Mesendoderm (in vitro differentiated cells): ENCODE results near the gene GRB10.
"Not testable (repeated sequence)": the region's sequence is repeated elsewhere in the genome, so short reads cannot be mapped to it uniquely, and the experiment has no call there.

Experiments
- DNase-seq: peaks from one replicate; pipeline ENCODE4 v3.0.0; 2013
- H2AK5ac ChIP-seq: 2 replicates; pipeline ENCODE4 v1.6.1; 2013; ENCODE audit warnings: low read length, inconsistent platforms
- H2BK120ac ChIP-seq: 2 replicates; pipeline ENCODE4 v1.6.1; 2013; ENCODE audit warnings: low read depth, mild to moderate bottlenecking, low read length, moderate library complexity, mixed read lengths
- H2BK15ac ChIP-seq: replicated peaks from 2 replicates; pipeline ENCODE4 v1.6.1; 2013; ENCODE audit warnings: low read depth, mild to moderate bottlenecking, moderate library complexity
- H2BK5ac ChIP-seq: 2 replicates; pipeline ENCODE4 v1.6.1; 2013; ENCODE audit warnings: low read length, inconsistent platforms
- H3K18ac ChIP-seq: 2 replicates; pipeline ENCODE4 v1.6.1; 2013; ENCODE audit warnings: mild to moderate bottlenecking, low read length, mixed read lengths
- H3K23ac ChIP-seq: one replicate; pipeline ENCODE4 v1.6.1; 2013; ENCODE audit warnings: low read length
- H3K27ac ChIP-seq: 2 replicates; pipeline ENCODE4 v1.5.1; 2013; ENCODE audit warnings: low read depth, mild to moderate bottlenecking, inconsistent platforms, low read length, moderate library complexity
- H3K27me3 ChIP-seq: 2 replicates; pipeline ENCODE4 v1.6.1; 2013; ENCODE audit warnings: low read length, control low read depth, mild to moderate bottlenecking, inconsistent platforms; ENCODE audit not compliant: insufficient read depth, poor library complexity
- H3K36me3 ChIP-seq: 2 replicates; pipeline ENCODE4 v1.6.1; 2013; ENCODE audit warnings: low read length, inconsistent platforms; ENCODE audit not compliant: control insufficient read depth, insufficient read depth
- H3K4ac ChIP-seq: one replicate; pipeline ENCODE4 v1.6.1; 2013; ENCODE audit warnings: low read depth, mild to moderate bottlenecking, low read length, moderate library complexity
- H3K4me1 ChIP-seq: 2 replicates; pipeline ENCODE4 v1.6.1; 2013; ENCODE audit warnings: low read depth, low read length, inconsistent platforms; ENCODE audit not compliant: control insufficient read depth
- H3K4me2 ChIP-seq: 2 replicates; pipeline ENCODE4 v1.6.1; 2013; ENCODE audit warnings: low read length
- H3K4me3 ChIP-seq: 2 replicates; pipeline ENCODE4 v1.5.1; 2013; ENCODE audit warnings: mild to moderate bottlenecking, low read length
- H3K56ac ChIP-seq: one replicate; pipeline ENCODE4 v1.6.1; 2013; ENCODE audit warnings: low read length
- H3K79me1 ChIP-seq: 2 replicates; pipeline ENCODE4 v1.6.1; 2013; ENCODE audit warnings: low read length, inconsistent platforms
- H3K79me2 ChIP-seq: 2 replicates; pipeline ENCODE4 v1.6.1; 2013; ENCODE audit warnings: mild to moderate bottlenecking, low read length; ENCODE audit not compliant: control insufficient read depth, insufficient read depth
- H3K9ac ChIP-seq: 2 replicates; pipeline ENCODE4 v1.6.1; 2013; ENCODE audit warnings: low read length, inconsistent platforms
- H4K5ac ChIP-seq: one replicate; pipeline ENCODE4 v1.6.1; 2013; ENCODE audit warnings: low read length
- H4K8ac ChIP-seq: one replicate; pipeline ENCODE4 v1.6.1; 2013; ENCODE audit warnings: low read depth, mild to moderate bottlenecking, control low read depth, low read length, moderate library complexity
- WGBS: extraction: QIAGEN DNeasy Blood & Tissue Kit; methylation state at CpG from one replicate; pipeline ENCODE4 v1.1.7; 2013; ENCODE audit warnings: low lambda C conversion rate, missing lambda C conversion rate; ENCODE audit not compliant: insufficient coverage; ENCODE audit errors: extremely low coverage; 5-methylcytosine and 5-hydroxymethylcytosine counted together

Gene GRB10

DNA sequence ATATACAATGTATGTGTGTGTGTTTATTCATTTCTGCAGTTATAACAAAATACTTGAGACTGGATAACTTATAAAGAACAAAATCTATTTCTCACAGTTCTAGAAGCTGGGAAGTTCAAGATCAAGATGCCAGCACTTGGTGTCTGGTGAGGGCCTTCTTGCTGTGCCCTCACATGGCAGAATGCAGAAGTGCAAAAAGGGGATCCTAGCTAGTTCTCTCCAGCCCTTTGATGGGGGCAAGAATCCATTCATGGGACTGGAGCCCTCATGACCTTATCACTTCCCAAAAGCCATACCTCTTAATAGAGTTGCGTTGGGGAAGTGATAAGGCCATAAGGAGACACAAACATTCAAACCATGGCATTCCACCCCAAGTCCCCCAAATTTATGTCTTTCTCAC lies 8.4 kb downstream of the GRB10 start:
- no peak overlapping the region for H3K56ac ChIP-seq
- H3K4me1 ChIP-seq = peaks cover 3% of the 10 kb centered on the region
- no CpG with 5 or more reads among the region's 1 CpG for WGBS
- H3K23ac ChIP-seq = no peak overlapping the region
- no peak overlapping the region for H4K8ac ChIP-seq
- no peak overlapping the region for H2BK120ac ChIP-seq
- no peak overlapping the region for H3K18ac ChIP-seq
- H3K27ac ChIP-seq = no peak overlapping the region
- no peak overlapping the region for H2BK5ac ChIP-seq
- no peak overlapping the region for H3K4me3 ChIP-seq
- peaks cover 80% of the 10 kb centered on the region for H3K79me2 ChIP-seq
- H2AK5ac ChIP-seq = no peak overlapping the region
- DNase-seq = no peak
- no peak overlapping the region for H2BK15ac ChIP-seq
- H3K9ac ChIP-seq = no peak overlapping the region
- no peaks in the 10 kb centered on the region for H3K27me3 ChIP-seq
- no peak overlapping the region for H3K4ac ChIP-seq
- peaks cover 2% of the 10 kb centered on the region for H3K36me3 ChIP-seq
- H3K79me1 ChIP-seq = peaks cover 43% of the 10 kb centered on the region
- H4K5ac ChIP-seq = no peak overlapping the region
- H3K4me2 ChIP-seq = no peak overlapping the region

DNA sequence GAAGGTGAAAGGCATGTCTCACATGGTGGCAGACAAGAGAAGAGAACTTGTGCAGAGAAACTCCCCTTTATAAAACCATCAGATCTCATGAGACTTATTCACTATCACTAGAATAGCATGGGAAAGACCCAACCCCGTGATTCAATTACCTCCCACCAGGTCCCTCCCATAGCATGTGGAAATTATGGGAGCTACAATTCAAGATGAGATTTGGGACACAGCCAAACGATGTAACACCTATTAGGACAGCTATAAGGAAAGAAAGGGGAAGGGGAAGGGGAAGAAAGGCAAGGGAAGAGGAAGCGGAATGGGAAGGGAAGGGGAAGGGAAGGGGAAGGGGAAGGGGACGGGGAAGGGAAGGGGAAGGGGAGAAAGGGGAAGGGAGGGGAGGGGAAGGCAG lies 9.6 kb downstream of the GRB10 start:
- H3K27me3 ChIP-seq, H2BK120ac ChIP-seq: not testable (repeated sequence)
- WGBS = no CpG with 5 or more reads among the region's 4 CpGs

DNA sequence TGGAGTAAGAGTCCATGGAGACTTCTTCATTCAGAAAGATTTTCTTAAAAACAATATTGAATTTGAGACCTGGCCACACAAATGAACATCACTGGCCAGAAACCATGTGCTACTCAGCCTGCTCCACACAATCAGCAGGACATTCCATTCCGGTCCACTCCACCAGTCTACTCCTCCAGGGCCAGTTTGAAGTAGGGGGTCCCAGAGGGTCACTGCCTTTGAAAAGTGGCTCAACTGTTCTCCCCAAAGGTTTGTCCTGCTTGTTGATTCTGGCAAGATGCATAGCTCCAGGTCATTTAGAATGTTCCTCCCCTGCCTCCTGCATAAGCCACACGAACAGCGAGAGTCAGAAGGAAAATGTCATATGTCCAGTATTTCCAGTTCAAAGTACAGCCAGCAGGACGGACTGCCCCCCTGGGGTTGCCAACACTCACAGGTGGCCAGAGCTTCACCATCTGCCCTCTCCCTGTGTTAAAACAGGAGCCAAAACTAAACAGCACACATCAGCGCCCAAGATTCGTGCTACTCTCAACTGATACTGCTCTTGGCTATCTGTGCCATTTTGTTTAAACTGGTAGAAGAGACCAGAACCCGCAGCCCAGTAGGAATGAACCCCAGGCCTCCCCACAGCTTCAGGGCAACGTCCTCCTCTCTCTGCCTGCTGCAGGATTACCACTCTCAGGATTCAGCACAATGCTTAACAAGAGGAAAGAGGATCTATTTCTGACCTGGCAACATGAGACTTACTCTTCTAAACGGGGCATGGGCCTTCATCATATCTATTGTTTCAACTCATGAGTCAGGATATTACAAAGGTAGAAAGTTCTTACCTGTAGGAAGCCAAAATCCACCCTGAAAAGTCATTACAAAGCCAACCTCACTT lies 11.3 kb downstream of the GRB10 start:
- WGBS = no CpG with 5 or more reads among the region's 9 CpGs
- Histone ChIP-seq H3K27me3 (no peaks in the 10 kb centered on the region), H3K4me1 (peaks cover 3% of the 10 kb centered on the region), H3K79me2 (peaks cover 88% of the 10 kb centered on the region), H4K5ac (no peak overlapping the region), H2BK5ac (no peak overlapping the region), H3K56ac (no peak overlapping the region), H2BK120ac (no peak overlapping the region), H3K23ac (no peak overlapping the region), H3K36me3 (no peaks in the 10 kb centered on the region), H3K4ac (no peak overlapping the region), H3K4me2 (no peak overlapping the region), H2AK5ac (no peak overlapping the region), H3K79me1 (peaks cover 48% of the 10 kb centered on the region), H3K4me3 (no peak overlapping the region), H3K9ac (no peak overlapping the region), H3K18ac (no peak overlapping the region), H2BK15ac (no peak overlapping the region), H4K8ac (no peak overlapping the region), H3K27ac (no peak overlapping the region)
- DNase-seq = no peak

More for the DNA sequence above, 9.6 kb downstream of the GRB10 start:
- Histone ChIP-seq H3K79me1 (peaks cover 43% of the 10 kb centered on the region), H3K79me2 (peaks cover 83% of the 10 kb centered on the region)
- H3K9ac ChIP-seq, DNase-seq, H3K56ac ChIP-seq, H3K18ac ChIP-seq, H3K36me3 ChIP-seq, H3K4ac ChIP-seq, H2AK5ac ChIP-seq, H3K4me1 ChIP-seq, H4K8ac ChIP-seq, H2BK5ac ChIP-seq, H3K4me3 ChIP-seq, H3K4me2 ChIP-seq, H3K23ac ChIP-seq, H2BK15ac ChIP-seq, H4K5ac ChIP-seq, H3K27ac ChIP-seq: not testable (repeated sequence)

DNA sequence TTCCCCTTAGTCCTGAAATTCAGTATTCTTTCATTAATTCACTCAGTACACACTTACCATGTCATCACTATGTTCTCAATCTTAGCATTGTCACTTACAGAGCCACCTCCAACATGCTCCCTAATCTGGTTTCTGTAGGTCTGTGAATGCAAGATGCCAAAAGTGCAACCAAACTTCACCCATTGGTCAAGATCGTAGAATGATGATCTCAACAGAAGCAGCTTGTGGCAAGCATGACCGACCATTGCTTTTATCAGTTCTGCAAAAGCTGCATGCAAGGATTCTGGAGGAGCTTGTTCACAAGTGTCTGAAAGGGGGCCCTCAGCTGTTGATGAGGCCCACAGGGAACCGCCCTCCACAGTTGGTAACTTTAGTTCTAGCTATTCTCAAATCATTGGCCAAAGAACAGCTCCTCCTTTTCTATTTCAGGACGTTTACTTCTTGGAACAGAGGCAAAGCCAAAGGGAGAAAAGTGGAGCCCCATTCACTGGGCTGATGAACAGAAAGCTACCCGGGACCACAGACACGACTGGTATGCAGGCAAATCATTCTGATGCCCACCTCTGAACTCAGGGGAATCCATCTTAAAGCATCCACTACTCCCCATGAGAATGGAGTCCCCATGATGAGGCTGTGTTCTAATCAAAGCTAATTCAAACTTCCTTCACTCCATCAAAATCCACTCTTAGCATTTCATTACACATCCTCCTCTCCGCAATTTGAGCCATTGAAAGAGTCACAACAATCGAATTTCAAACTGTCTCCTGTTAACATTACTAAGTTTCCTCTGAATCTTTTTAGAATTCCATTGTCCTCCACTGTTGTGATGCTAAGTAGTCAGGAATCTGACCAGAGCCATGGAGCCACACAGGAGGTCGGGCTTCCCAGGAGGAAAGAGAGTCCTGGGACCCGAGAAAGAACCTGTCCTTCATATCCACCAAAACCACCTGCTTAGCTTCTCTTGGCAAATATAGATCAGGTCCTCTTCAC lies 13.9 kb downstream of the GRB10 start:
- Histone ChIP-seq H3K18ac (no peak overlapping the region), H3K27ac (no peak overlapping the region), H3K4me3 (no peak overlapping the region), H3K9ac (no peak overlapping the region), H3K23ac (no peak overlapping the region), H2BK15ac (no peak overlapping the region), H4K8ac (no peak overlapping the region), H3K4me2 (no peak overlapping the region), H3K79me2 (peaks cover 86% of the 10 kb centered on the region), H2BK120ac (no peak overlapping the region), H3K79me1 (peaks cover 47% of the 10 kb centered on the region), H3K4me1 (no peaks in the 10 kb centered on the region), H2BK5ac (no peak overlapping the region), H3K4ac (no peak overlapping the region), H2AK5ac (no peak overlapping the region), H3K56ac (no peak overlapping the region), H4K5ac (no peak overlapping the region), H3K36me3 (no peaks in the 10 kb centered on the region), H3K27me3 (no peaks in the 10 kb centered on the region)
- WGBS = no CpG with 5 or more reads among the region's 10 CpGs
- DNase-seq = no peak

DNA sequence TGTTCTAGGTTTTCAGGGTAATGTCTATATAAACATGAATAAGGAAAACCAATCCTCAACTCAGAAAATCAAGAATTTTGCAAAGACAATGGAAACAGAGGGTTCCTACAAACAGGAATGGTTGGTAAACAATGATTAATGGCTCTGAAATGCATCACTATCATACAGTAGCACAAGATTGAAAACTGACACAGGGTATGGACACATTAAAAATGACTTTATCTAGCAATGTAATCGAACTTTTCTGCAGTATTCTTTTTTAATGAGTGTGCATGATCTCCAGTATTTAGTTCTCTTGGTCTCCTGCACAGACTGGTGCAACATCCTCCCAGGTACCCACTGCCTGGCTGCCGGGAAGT lies 15.9 kb downstream of the GRB10 start:
- Histone ChIP-seq H3K27me3 (no peaks in the 10 kb centered on the region), H2BK120ac (no peak overlapping the region), H2AK5ac (no peak overlapping the region), H3K4me1 (no peaks in the 10 kb centered on the region), H4K8ac (no peak overlapping the region), H3K79me1 (peaks cover 49% of the 10 kb centered on the region), H3K4me2 (no peak overlapping the region), H3K23ac (no peak overlapping the region), H3K9ac (no peak overlapping the region), H3K4me3 (no peak overlapping the region), H2BK15ac (no peak overlapping the region), H3K18ac (no peak overlapping the region), H4K5ac (no peak overlapping the region), H3K56ac (no peak overlapping the region), H3K36me3 (no peaks in the 10 kb centered on the region), H3K27ac (no peak overlapping the region), H3K4ac (no peak overlapping the region), H2BK5ac (no peak overlapping the region), H3K79me2 (peaks cover 87% of the 10 kb centered on the region)
- no CpG with 5 or more reads among the region's 2 CpGs for WGBS
- DNase-seq = no peak
